Loucy (cell line): ENCODE measurements around the gene DIABLO.

Experiments
- H2AFZ ChIP-seq: fragments of 200-600 bp; sonication (generic); 2 replicates; pipeline ENCODE4 v1.6.0; 2016; ENCODE audit warnings: antibody characterized with exemption, mild to moderate bottlenecking, low read length, moderate library complexity
- H3F3A ChIP-seq: fragments of 200-600 bp; 2 replicates; pipeline ENCODE4 v1.6.0; 2016; ENCODE audit warnings: antibody characterized with exemption, low read depth, mild to moderate bottlenecking
- H3K27me3 ChIP-seq: fragments of 200-600 bp; sonication (generic); 2 replicates; pipeline ENCODE4 v1.6.1; 2014; ENCODE audit warnings: low read length, mild to moderate bottlenecking; ENCODE audit not compliant: insufficient read depth, poor library complexity, severe bottlenecking
- H3K36me3 ChIP-seq: fragments of 200-600 bp; sonication (generic); 2 replicates; pipeline ENCODE4 v1.6.1; 2016; ENCODE audit warnings: low read length; ENCODE audit not compliant: insufficient read depth
- H3K4me1 ChIP-seq: fragments of 200-600 bp; sonication (generic); 2 replicates; pipeline ENCODE4 v1.5.1; 2014; ENCODE audit warnings: low read length, mild to moderate bottlenecking; ENCODE audit not compliant: insufficient read depth, poor library complexity, severe bottlenecking
- H3K4me2 ChIP-seq: fragments of 200-600 bp; sonication (generic); 2 replicates; pipeline ENCODE4 v1.6.0; 2014; ENCODE audit warnings: antibody characterized with exemption, low read length, low read depth, mild to moderate bottlenecking; ENCODE audit not compliant: poor library complexity, severe bottlenecking
- H3K4me3 ChIP-seq: fragments of 200-600 bp; sonication (generic); 2 replicates; pipeline ENCODE4 v1.5.1; 2014; ENCODE audit warnings: low read length, mild to moderate bottlenecking, mixed read lengths; ENCODE audit not compliant: poor library complexity, severe bottlenecking
- H3K79me2 ChIP-seq: fragments of 200-600 bp; sonication (generic); 2 replicates; pipeline ENCODE4 v1.6.1; 2014; ENCODE audit warnings: low read length; ENCODE audit not compliant: insufficient read depth
- H3K9ac ChIP-seq: fragments of 200-600 bp; sonication (generic); 2 replicates; pipeline ENCODE4 v1.6.0; 2014; ENCODE audit warnings: mild to moderate bottlenecking, low read depth, low read length, moderate library complexity; ENCODE audit not compliant: poor library complexity, severe bottlenecking
- H3K9me2 ChIP-seq: fragments of 200-600 bp; sonication (generic); replicated peaks from 2 replicates; pipeline ENCODE4 v1.6.1; 2016; ENCODE audit warnings: low read depth, low read length, mixed read lengths
- H3K9me3 ChIP-seq: fragments of 200-600 bp; sonication (generic); 2 replicates; pipeline ENCODE4 v1.6.1; 2014; ENCODE audit warnings: mild to moderate bottlenecking, antibody characterized with exemption, low read length, low read depth; ENCODE audit not compliant: insufficient read depth
- H4K20me1 ChIP-seq: fragments of 200-600 bp; sonication (generic); 2 replicates; pipeline ENCODE4 v1.6.0; 2014; ENCODE audit warnings: antibody characterized with exemption, low read length, mild to moderate bottlenecking; ENCODE audit not compliant: insufficient read depth, poor library complexity, severe bottlenecking
- EZH2phosphoT487 ChIP-seq: fragments of 200-600 bp; IDR thresholded peaks from 2 replicates; pipeline ENCODE4 v1.6.1; 2018; ENCODE audit warnings: antibody characterized with exemption, mild to moderate bottlenecking, moderate library complexity, borderline replicate concordance
- TF ChIP-seq, protein P1 (sequence below): fragments of 200-600 bp; sonication (generic); conservative IDR thresholded peaks from 2 replicates; pipeline ENCODE4 v1.5.1; 2014; ENCODE audit warnings: mild to moderate bottlenecking, antibody characterized with exemption, low read length

The DIABLO gene

DNA sequence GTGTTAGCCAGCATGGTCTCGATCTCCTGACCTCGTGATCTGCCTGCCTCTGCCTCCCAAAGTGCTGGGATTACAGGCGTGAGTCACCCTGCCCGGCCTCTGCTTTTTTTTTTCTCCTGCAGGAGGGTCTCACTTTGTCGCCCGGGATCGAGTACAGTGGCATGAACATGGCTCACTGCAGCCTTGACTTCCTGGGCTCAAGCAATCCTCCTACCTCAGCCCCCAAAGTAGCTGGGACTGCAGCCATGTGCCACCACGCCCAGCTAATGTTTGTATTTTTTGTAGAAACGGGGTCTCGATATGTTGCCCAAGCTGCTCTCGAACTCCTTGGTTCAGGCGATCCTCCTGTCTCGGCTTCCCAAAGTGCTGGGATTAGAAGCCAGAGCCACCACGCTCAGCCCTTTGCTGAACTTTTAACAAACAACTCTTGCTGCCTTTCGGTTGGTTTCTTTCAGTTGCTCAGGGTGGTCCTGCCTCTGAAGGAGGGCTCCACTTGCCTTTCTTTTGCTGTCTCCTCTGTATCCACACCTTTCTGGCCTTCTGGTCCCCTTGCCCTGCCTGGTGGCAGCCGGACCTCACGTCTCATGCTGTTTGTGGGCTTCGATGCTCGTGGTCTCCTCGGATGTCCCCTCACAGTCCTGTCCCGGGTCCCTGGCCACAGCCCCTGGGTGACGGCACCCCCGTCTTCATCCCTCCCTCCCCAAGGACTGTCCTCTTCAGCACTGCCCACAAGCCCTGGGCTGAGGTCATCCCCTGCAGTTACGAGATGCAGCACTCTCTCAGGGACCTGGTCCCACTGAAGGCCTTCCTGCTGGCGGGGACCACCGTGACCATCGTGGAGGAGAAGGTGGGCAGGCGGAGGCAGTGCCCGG is 26.1 kb downstream of the DIABLO start:
- Histone ChIP-seq H3K9me3 (no peaks in the 10 kb centered on the region), H3K9me2 (no peaks in the 10 kb centered on the region), H3K36me3 (no peaks in the 10 kb centered on the region), H3K9ac (no peak overlapping the region), H3K4me1 (peaks cover 9% of the 10 kb centered on the region), H3K4me2 (no peak overlapping the region), H3F3A (no peaks in the 10 kb centered on the region), H4K20me1 (no peaks in the 10 kb centered on the region), H2AFZ (no peak overlapping the region), H3K4me3 (no peak overlapping the region), H3K27me3 (no peaks in the 10 kb centered on the region), H3K79me2 (no peaks in the 10 kb centered on the region)
- TF ChIP-seq, protein P1, sequence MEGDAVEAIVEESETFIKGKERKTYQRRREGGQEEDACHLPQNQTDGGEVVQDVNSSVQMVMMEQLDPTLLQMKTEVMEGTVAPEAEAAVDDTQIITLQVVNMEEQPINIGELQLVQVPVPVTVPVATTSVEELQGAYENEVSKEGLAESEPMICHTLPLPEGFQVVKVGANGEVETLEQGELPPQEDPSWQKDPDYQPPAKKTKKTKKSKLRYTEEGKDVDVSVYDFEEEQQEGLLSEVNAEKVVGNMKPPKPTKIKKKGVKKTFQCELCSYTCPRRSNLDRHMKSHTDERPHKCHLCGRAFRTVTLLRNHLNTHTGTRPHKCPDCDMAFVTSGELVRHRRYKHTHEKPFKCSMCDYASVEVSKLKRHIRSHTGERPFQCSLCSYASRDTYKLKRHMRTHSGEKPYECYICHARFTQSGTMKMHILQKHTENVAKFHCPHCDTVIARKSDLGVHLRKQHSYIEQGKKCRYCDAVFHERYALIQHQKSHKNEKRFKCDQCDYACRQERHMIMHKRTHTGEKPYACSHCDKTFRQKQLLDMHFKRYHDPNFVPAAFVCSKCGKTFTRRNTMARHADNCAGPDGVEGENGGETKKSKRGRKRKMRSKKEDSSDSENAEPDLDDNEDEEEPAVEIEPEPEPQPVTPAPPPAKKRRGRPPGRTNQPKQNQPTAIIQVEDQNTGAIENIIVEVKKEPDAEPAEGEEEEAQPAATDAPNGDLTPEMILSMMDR: no peak
- TF ChIP-seq EZH2phosphoT487: no peak

DNA sequence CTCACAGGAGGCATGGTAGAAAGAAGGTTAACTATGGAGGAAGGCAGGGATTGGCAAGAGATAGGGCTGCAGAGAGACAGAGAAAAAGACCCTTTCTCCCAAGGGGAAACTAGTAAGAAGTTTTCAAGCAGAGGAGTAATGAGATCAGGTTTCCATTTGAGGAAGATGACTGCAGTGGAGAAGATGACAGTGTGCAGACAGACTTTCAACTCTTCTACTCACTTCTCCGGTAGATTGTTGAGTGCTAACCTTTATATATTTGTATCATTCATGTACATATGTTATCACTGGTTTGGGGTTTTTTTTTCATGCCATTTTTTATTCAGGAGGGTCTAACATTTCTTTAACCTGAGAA is 28.3 kb downstream of the DIABLO start:
- Histone ChIP-seq H3K79me2 (no peaks in the 10 kb centered on the region), H3K36me3 (no peaks in the 10 kb centered on the region), H3K9me3 (no peaks in the 10 kb centered on the region), H3K9ac (no peak overlapping the region), H3K4me2 (no peak overlapping the region), H3K4me1 (peaks cover 9% of the 10 kb centered on the region), H3K4me3 (no peak overlapping the region), H3K9me2 (no peaks in the 10 kb centered on the region), H3F3A (no peaks in the 10 kb centered on the region), H3K27me3 (no peaks in the 10 kb centered on the region), H2AFZ (peak overlapping the region; percentile 46), H4K20me1 (no peaks in the 10 kb centered on the region)
- no peak for TF ChIP-seq EZH2phosphoT487
- TF ChIP-seq, protein P1: no peak

DNA sequence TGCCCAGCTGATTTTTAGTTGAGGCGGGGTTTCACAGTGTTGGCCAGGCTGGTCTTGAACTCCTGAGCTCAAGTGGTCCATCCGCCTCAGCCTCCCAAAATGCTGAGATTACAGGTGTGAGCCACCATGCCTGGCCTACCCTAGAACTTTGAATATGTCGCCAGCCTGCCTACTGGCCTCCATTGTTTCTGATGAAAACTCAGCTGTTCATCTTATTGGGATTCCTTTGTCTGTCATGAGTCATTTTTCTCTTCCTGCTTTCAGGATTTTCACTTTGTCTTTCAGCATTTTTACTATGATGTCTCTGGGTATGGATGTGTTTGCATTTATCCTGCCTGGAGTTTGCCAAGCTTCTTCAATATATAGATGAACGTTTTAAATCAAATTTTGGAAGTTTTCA is 30.4 kb downstream of the DIABLO start:
- Histone ChIP-seq H4K20me1 (no peaks in the 10 kb centered on the region), H3F3A (no peaks in the 10 kb centered on the region), H3K9me3 (no peaks in the 10 kb centered on the region), H3K36me3 (no peaks in the 10 kb centered on the region), H3K4me1 (peaks cover 9% of the 10 kb centered on the region), H3K9ac (no peak overlapping the region), H3K9me2 (no peaks in the 10 kb centered on the region), H3K4me3 (no peak overlapping the region), H3K4me2 (no peak overlapping the region), H3K79me2 (no peaks in the 10 kb centered on the region), H2AFZ (no peak overlapping the region; the same call in 1 of the 2 replicates), H3K27me3 (no peaks in the 10 kb centered on the region)
- TF ChIP-seq EZH2phosphoT487: no peak
- TF ChIP-seq, protein P1: no peak
